ENCODE results near the gene TIRAP. TPM values are rescaled to one million over a fixed set of nuclear protein-coding genes. Genes with fewer than 3 reads are reported as not detected.

Gene TIRAP
- total and polyA plus RNA-seq, 2 of the 8 experiments (the other 6 are each of a cell fraction or from before 2014, with no cell fraction given) = 5.3 TPM

DNA sequence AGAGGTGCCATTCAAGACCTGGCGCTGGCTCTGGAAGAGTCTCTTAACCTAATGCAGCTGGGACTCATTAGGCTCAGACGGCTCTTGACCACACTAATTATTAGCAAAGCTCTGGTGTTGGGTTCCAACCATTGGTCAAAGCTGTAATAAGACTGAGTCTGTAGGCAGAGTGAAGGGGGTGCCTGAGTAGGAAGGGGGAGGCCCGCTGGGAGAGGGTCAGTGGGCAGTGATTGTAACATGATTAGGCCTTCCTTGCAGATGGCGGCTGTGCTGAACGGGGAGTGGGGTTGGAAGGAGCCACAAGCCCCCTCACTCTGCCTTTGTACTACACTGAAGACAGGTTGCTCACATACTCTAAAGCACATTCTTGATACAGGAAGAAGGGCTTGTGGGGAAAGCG, 19.4 kb upstream of the TIRAP start:
- H2BK5ac ChIP-seq (ENCODE audit: low read depth, low read length) = no peak overlapping the region

More for the DNA sequence above, 19.4 kb upstream of the TIRAP start:
- no peak overlapping the region for H2BK120ac ChIP-seq (replicated peaks; ENCODE audit: low read depth, low read length)
- DNase-seq (ENCODE audit: low read depth in 1 of 2, low spot score in 2 of 2) (no peak), FAIRE-seq (no peak)
- H2BK20ac ChIP-seq (ENCODE audit: low read length) = no peak overlapping the region
- H4K91ac ChIP-seq (replicated peaks; ENCODE audit: insufficient read length, low read length) = no peak overlapping the region
- WGBS, 2 experiments (ENCODE audit: extremely low coverage in 1 of 2, insufficient coverage in 1 of 2, insufficient read length in 1 of 2, insufficient replicate concordance in 2 of 2, low coverage in 1 of 2, low lambda C conversion rate in 2 of 2, missing lambda C conversion rate in 1 of 2) = 86% methylated on average over 6 of the region's 6 CpGs; no CpG with 5 or more reads in 1 of the 2 experiments
- peaks cover 3% of the 10 kb centered on the region; the same call in 1 of the 2 replicates for H3K23me2 ChIP-seq (ENCODE audit: low read depth, low read length)
- ChIA-PET CTCF (ENCODE audit: partially characterized antibody) (interaction anchor here (1.1 kb wide), 1 partner anchor 44 kb away, joined by 3 read pairs; no protein-coding TSS in a partner anchor), POLR2A (ENCODE audit: partially characterized antibody) (interaction anchor here (0.9 to 5.9 kb wide), 9 partner anchors 9 to 143 kb away, joined by 3 to 43 read pairs (median 11); partner anchors contain the start of genes FAM118B, RPUSD4 and TIRAP)
- H4K20me1 ChIP-seq (replicated peaks in 1 of 2; ENCODE audit: control insufficient read depth in 1 of 2, insufficient read depth in 2 of 2, low read length in 2 of 2) = peaks cover 2 to 8% of the 10 kb centered on the region in 2 experiments
- H3K4me1 ChIP-seq (replicated peaks in 1 of 4; ENCODE audit: control insufficient read depth in 3 of 4, insufficient read depth in 4 of 4, low read length in 3 of 4) = peaks cover 0 to 3% (median 2%) of the 10 kb centered on the region in 4 experiments; a peak in 1 of 7 replicates
- H4K8ac ChIP-seq (ENCODE audit: extremely low read depth, insufficient read depth, low read length) = peak overlapping the region; percentile 36; the same call in 1 of the 2 replicates
- peaks cover 39 to 61% (median 51%) of the 10 kb centered on the region in 4 experiments for H3K36me3 ChIP-seq (ENCODE audit: control insufficient read depth in 2 of 4, insufficient read depth in 4 of 4, low read length in 3 of 4)
- H4K5ac ChIP-seq (ENCODE audit: insufficient read length, low read depth, low read length) = no peak overlapping the region
- no peak overlapping the region for H2AK5ac ChIP-seq (ENCODE audit: low read depth, low read length)
- TF ChIP-seq SRF (IDR thresholded peaks at IDR 0.05; ENCODE audit: low read depth, low read length) (no peak), POLR2A (IDR thresholded peaks at IDR 0.05; ENCODE audit: control extremely low read depth in 1 of 2, low read depth in 2 of 2, low read length in 2 of 2) (peak in 1 of 2 experiments; percentile 13; a peak in 1 of 3 replicates), POLR2AphosphoS5 (IDR thresholded peaks at IDR 0.05; ENCODE audit: low read depth, low read length) (peak; percentile 72)
- no peak overlapping the region for H3K23ac ChIP-seq (ENCODE audit: insufficient read length)
- H3K27me3 ChIP-seq (replicated peaks in 1 of 4; ENCODE audit: control insufficient read depth in 3 of 4, extremely low read depth in 1 of 4, insufficient read depth in 3 of 4, low read length in 3 of 4) = no peaks in the 10 kb centered on the region
- no peak overlapping the region for H3K9ac ChIP-seq (replicated peaks in 1 of 4; ENCODE audit: extremely low read depth in 1 of 4, low read depth in 3 of 4, low read length in 3 of 4)
- H3K14ac ChIP-seq (ENCODE audit: insufficient read length) = no peak overlapping the region
- H2BK12ac ChIP-seq (ENCODE audit: low read depth, low read length) = no peak overlapping the region
- H3K79me1 ChIP-seq (ENCODE audit: low read depth, low read length) = no peaks in the 10 kb centered on the region; the same call in 1 of the 2 replicates
- peaks cover 0 to 15% of the 10 kb centered on the region in 2 experiments; a peak in 2 of 4 replicates for H3K79me2 ChIP-seq (ENCODE audit: control insufficient read depth in 1 of 2, insufficient read depth in 2 of 2, low read length in 2 of 2)
- H3K4me2 ChIP-seq (ENCODE audit: insufficient read depth in 1 of 2, low read depth in 2 of 2, low read length in 2 of 2) = no peak overlapping the region
- no peak overlapping the region for H3K27ac ChIP-seq (ENCODE audit: low read depth, low read length)
- no peaks in the 10 kb centered on the region for H3K9me3 ChIP-seq (ENCODE audit: insufficient read depth in 2 of 2, low read depth in 1 of 2, low read length in 1 of 2)
- H3K56ac ChIP-seq (replicated peaks; ENCODE audit: insufficient read length, low read depth, low read length) = no peak overlapping the region
- H3K4ac ChIP-seq (replicated peaks; ENCODE audit: insufficient read length, low read depth, low read length) = no peak overlapping the region
- H3K18ac ChIP-seq (ENCODE audit: extremely low read depth, low read length) = no peak overlapping the region
- no peak overlapping the region for H3K4me3 ChIP-seq (ENCODE audit: extremely low read depth in 1 of 4, insufficient read depth in 2 of 4, low read depth in 3 of 4, low read length in 4 of 4)
- no peak overlapping the region for H2BK15ac ChIP-seq (ENCODE audit: low read length)
- no peak overlapping the region for H2AFZ ChIP-seq (ENCODE audit: low read length)

All from H1 (cell line).